MG63 (cell line): Measurements from ENCODE around the gene CRTC2. TPM values are rescaled to one million over a fixed set of nuclear protein-coding genes. Genes with fewer than 3 reads are reported as not detected.
"Not testable (repeated sequence)": the region's sequence is repeated elsewhere in the genome, so short reads cannot be mapped to it uniquely, and the experiment has no call there.

Experiments used
- DNase-seq: peaks from one replicate; pipeline ENCODE4 v3.0.0-alpha.2; 2020
- H3K27me3 ChIP-seq: fragments of 250-450 bp; sonication (Bioruptor Pico); 2 replicates; pipeline ENCODE4 v1.5.1; 2020; ENCODE audit warnings: mild to moderate bottlenecking, moderate library complexity
- H3K36me3 ChIP-seq: fragments of 250-450 bp; sonication (Bioruptor Pico); 2 replicates; pipeline ENCODE4 v1.5.1; 2020; ENCODE audit warnings: mild to moderate bottlenecking, moderate library complexity
- H3K4me3 ChIP-seq: fragments of 250-450 bp; sonication (Bioruptor Pico); 2 replicates; pipeline ENCODE4 v1.5.1; 2020; ENCODE audit warnings: mild to moderate bottlenecking, moderate library complexity
- H3K9me3 ChIP-seq: fragments of 250-450 bp; sonication (Bioruptor Pico); 2 replicates; pipeline ENCODE4 v1.5.1; 2020; ENCODE audit warnings: mild to moderate bottlenecking, moderate library complexity
- total RNA-seq: library from RNA; depleted of rRNA; stranded (reverse); fragments of >200 nt; shearing (Covaris generic); gene quantifications from 2 replicates; pipeline ENCODE4 v1.2.3, GENCODE V29; 2014; ENCODE audit warnings: low replicate concordance

CRTC2 gene
- total RNA-seq, 1 experiment from 2014 or later = 3.6 TPM

- no peaks in the 10 kb centered on the region for H3K27me3 ChIP-seq
- H3K4me3 ChIP-seq = no peak overlapping the region
- H3K9me3 ChIP-seq = no peaks in the 10 kb centered on the region
- no peak for DNase-seq
- H3K36me3 ChIP-seq = peaks cover 12% of the 10 kb centered on the region
Measured at GRCh38 chr1:153926405-153926804, 32.0 kb downstream of the CRTC2 start.

- peak; percentile 100 for DNase-seq
- no peaks in the 10 kb centered on the region for H3K9me3 ChIP-seq
- peaks cover 8% of the 10 kb centered on the region for H3K36me3 ChIP-seq
- peak within 1 kb of the TSS; percentile 69 for H3K4me3 ChIP-seq
- no peaks in the 10 kb centered on the region for H3K27me3 ChIP-seq
Measured at GRCh38 chr1:153922972-153923925, 35.2 kb downstream of the CRTC2 start, which contains the start of gene GATAD2B. Gene GATAD2B, minus strand, starts transcription at chr1:153922972. Its CDS starts 94,625 bp downstream, at chr1:153828347.

- H3K27me3 ChIP-seq = no peaks in the 10 kb centered on the region; the same call in 1 of the 2 replicates
- no peaks in the 10 kb centered on the region for H3K9me3 ChIP-seq
- peaks cover 16% of the 10 kb centered on the region for H3K36me3 ChIP-seq
- peak overlapping the region; percentile 69 for H3K4me3 ChIP-seq
- DNase-seq = no peak
Measured at GRCh38 chr1:153922076-153922971, 36.1 kb downstream of the CRTC2 start.

GRCh38 chr1:153921803-153922075 is 36.7 kb downstream of the CRTC2 start:
- H3K4me3 ChIP-seq = peak overlapping the region; percentile 69
- no peaks in the 10 kb centered on the region for H3K9me3 ChIP-seq
- DNase-seq = no peak
- H3K27me3 ChIP-seq = no peaks in the 10 kb centered on the region; the same call in 1 of the 2 replicates
- H3K36me3 ChIP-seq = peaks cover 16% of the 10 kb centered on the region

GRCh38 chr1:153921080-153921802 is 37.2 kb downstream of the CRTC2 start:
- Histone ChIP-seq H3K27me3 (no peaks in the 10 kb centered on the region; the same call in 1 of the 2 replicates), H3K9me3 (no peaks in the 10 kb centered on the region), H3K36me3 (peaks cover 16% of the 10 kb centered on the region), H3K4me3 (peak overlapping the region; percentile 69)
- no peak for DNase-seq

- no peaks in the 10 kb centered on the region for H3K9me3 ChIP-seq
- DNase-seq = no peak
- peaks cover 18% of the 10 kb centered on the region for H3K36me3 ChIP-seq
- H3K27me3 ChIP-seq = no peaks in the 10 kb centered on the region; the same call in 1 of the 2 replicates
- no peak overlapping the region; the same call in 1 of the 2 replicates for H3K4me3 ChIP-seq
Measured at GRCh38 chr1:153919876-153920852, 38.2 kb downstream of the CRTC2 start.

GRCh38 chr1:153916297-153916696 is 42.1 kb downstream of the CRTC2 start:
- H3K4me3 ChIP-seq = no peak overlapping the region
- peaks cover 34% of the 10 kb centered on the region for H3K36me3 ChIP-seq
- H3K9me3 ChIP-seq = no peaks in the 10 kb centered on the region
- no peak for DNase-seq
- H3K27me3 ChIP-seq = no peaks in the 10 kb centered on the region; the same call in 1 of the 2 replicates

GRCh38 chr1:153912349-153912748 is 46.1 kb downstream of the CRTC2 start:
- DNase-seq = no peak
- Histone ChIP-seq H3K36me3 (peaks cover 38% of the 10 kb centered on the region), H3K9me3 (no peaks in the 10 kb centered on the region), H3K4me3 (no peak overlapping the region), H3K27me3 (no peaks in the 10 kb centered on the region)

- H3K4me3 ChIP-seq, H3K27me3 ChIP-seq, DNase-seq, H3K9me3 ChIP-seq: not testable (repeated sequence)
- peaks cover 43% of the 10 kb centered on the region for H3K36me3 ChIP-seq
Measured at GRCh38 chr1:153910560-153910959, 47.9 kb downstream of the CRTC2 start.

- DNase-seq = no peak
- no peak overlapping the region for H3K4me3 ChIP-seq
- peaks cover 33% of the 10 kb centered on the region for H3K36me3 ChIP-seq
- no peaks in the 10 kb centered on the region for H3K9me3 ChIP-seq
- no peaks in the 10 kb centered on the region for H3K27me3 ChIP-seq
Measured at GRCh38 chr1:153908071-153908470, 50.3 kb downstream of the CRTC2 start.

- H3K4me3 ChIP-seq = no peak overlapping the region
- peaks cover 35% of the 10 kb centered on the region for H3K36me3 ChIP-seq
- no peak for DNase-seq
- no peaks in the 10 kb centered on the region for H3K9me3 ChIP-seq
- no peaks in the 10 kb centered on the region for H3K27me3 ChIP-seq
Measured at GRCh38 chr1:153907134-153907533, 51.3 kb downstream of the CRTC2 start.

- Histone ChIP-seq H3K36me3 (peaks cover 34% of the 10 kb centered on the region), H3K9me3 (no peaks in the 10 kb centered on the region), H3K4me3 (no peak overlapping the region), H3K27me3 (no peaks in the 10 kb centered on the region)
- DNase-seq = no peak
Measured at GRCh38 chr1:153906396-153906795, 52.0 kb downstream of the CRTC2 start.

GRCh38 chr1:153905908-153906307 is 52.5 kb downstream of the CRTC2 start:
- not testable (repeated sequence) for H3K4me3 ChIP-seq, DNase-seq

GRCh38 chr1:153903841-153904455 is 54.5 kb downstream of the CRTC2 start:
- H3K36me3 ChIP-seq = peaks cover 34% of the 10 kb centered on the region
- no peak overlapping the region for H3K4me3 ChIP-seq
- no peaks in the 10 kb centered on the region for H3K9me3 ChIP-seq
- H3K27me3 ChIP-seq = no peaks in the 10 kb centered on the region
- no peak for DNase-seq

More at GRCh38 chr1:153905908-153906307, 52.5 kb downstream of the CRTC2 start:
- not testable (repeated sequence) for H3K9me3 ChIP-seq, H3K27me3 ChIP-seq
- peaks cover 36% of the 10 kb centered on the region for H3K36me3 ChIP-seq

GRCh38 chr1:153899509-153899908 is 58.9 kb downstream of the CRTC2 start:
- Histone ChIP-seq H3K27me3 (no peaks in the 10 kb centered on the region), H3K9me3 (no peaks in the 10 kb centered on the region), H3K4me3 (no peak overlapping the region), H3K36me3 (peaks cover 29% of the 10 kb centered on the region)
- no peak for DNase-seq
